ENCODE measurements around the gene LONRF2. TPM values are rescaled to one million over a fixed set of nuclear protein-coding genes. Genes with fewer than 3 reads are reported as not detected.

Gene LONRF2
- total RNA-seq, 2 experiments from 2014 or later: 0.06 to 0.08 TPM

DNA sequence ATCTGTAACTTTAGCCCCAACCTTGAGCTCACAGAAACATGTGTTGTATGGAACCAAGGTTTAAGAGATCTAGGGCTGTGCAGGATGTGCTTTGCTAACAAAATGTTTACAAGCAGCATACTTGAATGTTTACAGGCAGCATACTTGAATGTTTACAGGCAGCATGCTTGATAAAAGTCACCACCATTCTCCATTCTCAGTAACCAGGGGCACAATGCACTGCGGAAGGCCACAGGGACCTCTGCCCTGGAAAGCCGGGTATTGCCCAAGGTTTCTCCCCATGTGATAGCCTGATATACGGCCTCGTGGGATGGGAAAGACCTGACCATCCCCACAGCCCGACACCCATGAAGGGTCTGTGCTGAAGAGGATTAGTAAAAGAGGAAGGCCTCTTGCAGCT is 52.4 kb downstream of the LONRF2 start:
- Histone ChIP-seq H3K4me1 (ENCODE audit: insufficient read depth, low read length) (no peaks in the 10 kb centered on the region), H3K9me3 (ENCODE audit: control insufficient read depth in 1 of 2, insufficient read depth in 1 of 2, low read length in 2 of 2) (no peaks in the 10 kb centered on the region), H3K36me3 (ENCODE audit: insufficient read depth, low read length) (no peaks in the 10 kb centered on the region), H3K27ac (ENCODE audit: low read depth in 1 of 2, low read length in 2 of 2) (no peak overlapping the region), H3K4me3 (ENCODE audit: low read length) (no peak overlapping the region), H3K27me3 (ENCODE audit: control insufficient read depth in 1 of 2, insufficient read depth in 2 of 2, low read length in 2 of 2) (no peaks in the 10 kb centered on the region)
- CTCF ChIA-PET: no interaction called here
- DNase-seq (no peak), ATAC-seq (ENCODE audit: poor library complexity) (no peak)
- intact Hi-C loops (cut with DNase I, micrococcal nuclease): loop anchor here in 1 of 2 experiments (10.0 kb wide), 1 partner anchor 935 kb away; no protein-coding TSS in a partner anchor
- Mint-ChIP-seq H3K27ac (no peak overlapping the region), H3K4me1 (ENCODE audit: low read depth) (no peaks in the 10 kb centered on the region), H3K4me3 (no peak overlapping the region), H3K27me3 (no peaks in the 10 kb centered on the region), H3K9me3 (no peaks in the 10 kb centered on the region), H3K36me3 (ENCODE audit: low read depth) (no peaks in the 10 kb centered on the region)
- POLR2A ChIA-PET: no interaction called here
- TF ChIP-seq CTCF (IDR thresholded peaks at IDR 0.05): no peak

GRCh38 chr2:100268986-100269385 is 53.3 kb downstream of the LONRF2 start:
- no peak overlapping the region for H3K4me3 Mint-ChIP-seq
- ATAC-seq (ENCODE audit: poor library complexity): no peak
- H3K4me1 ChIP-seq (ENCODE audit: insufficient read depth, low read length): no peaks in the 10 kb centered on the region
- H3K27ac Mint-ChIP-seq: no peak overlapping the region
- H3K36me3 ChIP-seq (ENCODE audit: insufficient read depth, low read length): no peaks in the 10 kb centered on the region
- no peaks in the 10 kb centered on the region for H3K9me3 Mint-ChIP-seq
- H3K9me3 ChIP-seq (ENCODE audit: control insufficient read depth in 1 of 2, insufficient read depth in 1 of 2, low read length in 2 of 2): no peaks in the 10 kb centered on the region
- no peaks in the 10 kb centered on the region for H3K27me3 Mint-ChIP-seq
- H3K27ac ChIP-seq (ENCODE audit: low read depth in 1 of 2, low read length in 2 of 2): no peak overlapping the region
- H3K27me3 ChIP-seq (ENCODE audit: control insufficient read depth in 1 of 2, insufficient read depth in 2 of 2, low read length in 2 of 2): no peaks in the 10 kb centered on the region
- ChIA-PET CTCF (no interaction called here), POLR2A (no interaction called here)
- no peaks in the 10 kb centered on the region for H3K36me3 Mint-ChIP-seq (ENCODE audit: low read depth)
- no peaks in the 10 kb centered on the region for H3K4me1 Mint-ChIP-seq (ENCODE audit: low read depth)
- no peak for TF ChIP-seq CTCF (IDR thresholded peaks at IDR 0.05)
- intact Hi-C loops (cut with DNase I, micrococcal nuclease): loop anchor here in 1 of 2 experiments (10.0 kb wide), 1 partner anchor 936 kb away; no protein-coding TSS in a partner anchor
- DNase-seq: no peak
- H3K4me3 ChIP-seq (ENCODE audit: low read length): no peak overlapping the region

DNA sequence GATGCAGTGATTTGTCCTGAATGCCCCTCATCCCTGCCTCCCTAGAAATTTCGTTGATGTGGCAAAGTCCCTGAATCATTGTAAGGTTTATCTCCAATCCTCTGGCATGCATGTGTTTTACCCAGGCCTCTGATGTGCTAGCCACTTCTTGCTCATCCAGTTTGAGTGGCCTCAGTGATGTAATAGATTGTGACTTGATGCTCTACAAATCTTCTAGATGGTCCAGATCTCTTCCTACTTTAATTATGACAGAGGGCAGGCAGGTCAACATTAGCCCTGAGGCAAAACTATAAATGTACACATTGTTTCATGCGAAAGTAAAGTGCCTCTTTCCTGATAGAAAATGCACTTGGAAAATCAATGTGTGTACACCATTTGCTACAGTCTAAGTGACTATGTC is 54.5 kb downstream of the LONRF2 start:
- no peaks in the 10 kb centered on the region for H3K4me1 ChIP-seq (ENCODE audit: insufficient read depth, low read length)
- no peaks in the 10 kb centered on the region for H3K4me1 Mint-ChIP-seq (ENCODE audit: low read depth)
- ATAC-seq (ENCODE audit: poor library complexity) (no peak), DNase-seq (no peak)
- no peak for TF ChIP-seq CTCF (IDR thresholded peaks at IDR 0.05)
- H3K27ac ChIP-seq (ENCODE audit: low read depth in 1 of 2, low read length in 2 of 2): no peak overlapping the region
- no peaks in the 10 kb centered on the region for H3K9me3 Mint-ChIP-seq
- no peaks in the 10 kb centered on the region for H3K27me3 Mint-ChIP-seq
- H3K4me3 Mint-ChIP-seq: no peak overlapping the region
- ChIA-PET CTCF (no interaction called here), POLR2A (no interaction called here)
- H3K9me3 ChIP-seq (ENCODE audit: control insufficient read depth in 1 of 2, insufficient read depth in 1 of 2, low read length in 2 of 2): no peaks in the 10 kb centered on the region
- H3K27me3 ChIP-seq (ENCODE audit: control insufficient read depth in 1 of 2, insufficient read depth in 2 of 2, low read length in 2 of 2): no peaks in the 10 kb centered on the region
- no peaks in the 10 kb centered on the region for H3K36me3 Mint-ChIP-seq (ENCODE audit: low read depth)
- intact Hi-C loops (cut with DNase I, micrococcal nuclease): loop anchor here in 1 of 2 experiments (10.0 kb wide), 1 partner anchor 937 kb away; no protein-coding TSS in a partner anchor
- no peak overlapping the region for H3K27ac Mint-ChIP-seq
- H3K36me3 ChIP-seq (ENCODE audit: insufficient read depth, low read length): no peaks in the 10 kb centered on the region
- no peak overlapping the region for H3K4me3 ChIP-seq (ENCODE audit: low read length)

All from CD4-positive, alpha-beta T cell (primary cell).